ENCODE measurements around the gene CEP104. TPM values are rescaled to one million over a fixed set of nuclear protein-coding genes. Genes with fewer than 3 reads are reported as not detected.

CEP104 gene
- total and polyA plus RNA-seq, 9 of the 15 experiments (the other 6 are each of a cell fraction or from before 2014, with no cell fraction given): 11.2 to 63.4 (median 42.6) TPM

DNA sequence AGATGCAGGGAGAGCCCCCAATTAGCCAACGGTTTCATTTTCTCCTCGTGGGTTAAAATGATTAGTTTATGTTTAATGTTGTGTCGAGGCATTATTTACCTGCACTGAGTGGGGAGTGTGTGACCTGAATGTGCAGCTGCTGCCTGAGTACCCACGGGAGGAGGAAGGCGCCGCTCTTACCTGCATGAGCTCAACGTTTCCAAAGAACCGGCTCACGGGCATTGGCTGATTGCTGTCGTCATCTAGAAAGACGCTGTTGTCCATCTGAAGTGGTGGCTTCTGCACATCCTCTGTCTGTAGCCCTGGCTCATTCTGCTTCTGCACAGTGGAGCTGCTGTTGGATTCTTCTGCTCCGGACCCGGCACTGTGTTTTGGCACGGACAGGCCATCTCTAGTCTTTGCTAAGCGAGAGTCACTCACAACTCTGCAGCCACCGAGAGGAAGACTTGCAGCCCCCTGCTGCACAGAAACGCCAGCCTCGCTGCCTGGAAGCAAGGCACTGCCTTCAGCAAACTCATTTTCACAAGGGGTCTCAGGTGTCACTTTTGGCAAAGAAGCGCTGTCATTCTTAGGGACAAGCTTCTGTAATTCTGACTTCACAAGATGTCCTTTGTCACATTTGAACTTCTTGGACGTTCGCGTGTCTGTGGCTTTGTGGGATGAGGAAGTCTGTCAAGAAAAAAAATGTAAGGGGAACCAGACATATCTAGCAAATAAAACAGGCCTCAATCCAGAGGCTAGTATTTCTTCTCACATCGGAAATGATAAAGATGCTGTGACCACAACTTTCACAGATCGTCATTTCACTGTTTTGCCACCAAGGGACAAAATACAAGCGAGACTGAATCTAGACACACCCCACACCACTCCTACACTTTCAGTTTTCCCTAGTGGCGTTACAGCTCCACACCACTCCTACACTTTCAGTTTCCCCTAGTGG is 33.6 kb upstream of the CEP104 start:
- intact Hi-C loops (cut with micrococcal nuclease): no loop called here
- WGBS (ENCODE audit: insufficient coverage, low coverage, missing lambda C conversion rate): 83% methylated on average over 25 of the region's 26 CpGs
- no TSS peak for BruUV-seq (replicated peaks)
- TF ChIP-seq, protein P1, sequence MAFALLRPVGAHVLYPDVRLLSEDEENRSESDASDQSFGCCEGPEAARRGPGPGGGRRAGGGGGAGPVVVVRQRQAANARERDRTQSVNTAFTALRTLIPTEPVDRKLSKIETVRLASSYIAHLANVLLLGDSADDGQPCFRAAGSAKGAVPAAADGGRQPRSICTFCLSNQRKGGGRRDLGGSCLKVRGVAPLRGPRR (CRISPR knock-in tag; IDR thresholded peaks at IDR 0.05): no peak
- TF ChIP-seq, protein P2, sequence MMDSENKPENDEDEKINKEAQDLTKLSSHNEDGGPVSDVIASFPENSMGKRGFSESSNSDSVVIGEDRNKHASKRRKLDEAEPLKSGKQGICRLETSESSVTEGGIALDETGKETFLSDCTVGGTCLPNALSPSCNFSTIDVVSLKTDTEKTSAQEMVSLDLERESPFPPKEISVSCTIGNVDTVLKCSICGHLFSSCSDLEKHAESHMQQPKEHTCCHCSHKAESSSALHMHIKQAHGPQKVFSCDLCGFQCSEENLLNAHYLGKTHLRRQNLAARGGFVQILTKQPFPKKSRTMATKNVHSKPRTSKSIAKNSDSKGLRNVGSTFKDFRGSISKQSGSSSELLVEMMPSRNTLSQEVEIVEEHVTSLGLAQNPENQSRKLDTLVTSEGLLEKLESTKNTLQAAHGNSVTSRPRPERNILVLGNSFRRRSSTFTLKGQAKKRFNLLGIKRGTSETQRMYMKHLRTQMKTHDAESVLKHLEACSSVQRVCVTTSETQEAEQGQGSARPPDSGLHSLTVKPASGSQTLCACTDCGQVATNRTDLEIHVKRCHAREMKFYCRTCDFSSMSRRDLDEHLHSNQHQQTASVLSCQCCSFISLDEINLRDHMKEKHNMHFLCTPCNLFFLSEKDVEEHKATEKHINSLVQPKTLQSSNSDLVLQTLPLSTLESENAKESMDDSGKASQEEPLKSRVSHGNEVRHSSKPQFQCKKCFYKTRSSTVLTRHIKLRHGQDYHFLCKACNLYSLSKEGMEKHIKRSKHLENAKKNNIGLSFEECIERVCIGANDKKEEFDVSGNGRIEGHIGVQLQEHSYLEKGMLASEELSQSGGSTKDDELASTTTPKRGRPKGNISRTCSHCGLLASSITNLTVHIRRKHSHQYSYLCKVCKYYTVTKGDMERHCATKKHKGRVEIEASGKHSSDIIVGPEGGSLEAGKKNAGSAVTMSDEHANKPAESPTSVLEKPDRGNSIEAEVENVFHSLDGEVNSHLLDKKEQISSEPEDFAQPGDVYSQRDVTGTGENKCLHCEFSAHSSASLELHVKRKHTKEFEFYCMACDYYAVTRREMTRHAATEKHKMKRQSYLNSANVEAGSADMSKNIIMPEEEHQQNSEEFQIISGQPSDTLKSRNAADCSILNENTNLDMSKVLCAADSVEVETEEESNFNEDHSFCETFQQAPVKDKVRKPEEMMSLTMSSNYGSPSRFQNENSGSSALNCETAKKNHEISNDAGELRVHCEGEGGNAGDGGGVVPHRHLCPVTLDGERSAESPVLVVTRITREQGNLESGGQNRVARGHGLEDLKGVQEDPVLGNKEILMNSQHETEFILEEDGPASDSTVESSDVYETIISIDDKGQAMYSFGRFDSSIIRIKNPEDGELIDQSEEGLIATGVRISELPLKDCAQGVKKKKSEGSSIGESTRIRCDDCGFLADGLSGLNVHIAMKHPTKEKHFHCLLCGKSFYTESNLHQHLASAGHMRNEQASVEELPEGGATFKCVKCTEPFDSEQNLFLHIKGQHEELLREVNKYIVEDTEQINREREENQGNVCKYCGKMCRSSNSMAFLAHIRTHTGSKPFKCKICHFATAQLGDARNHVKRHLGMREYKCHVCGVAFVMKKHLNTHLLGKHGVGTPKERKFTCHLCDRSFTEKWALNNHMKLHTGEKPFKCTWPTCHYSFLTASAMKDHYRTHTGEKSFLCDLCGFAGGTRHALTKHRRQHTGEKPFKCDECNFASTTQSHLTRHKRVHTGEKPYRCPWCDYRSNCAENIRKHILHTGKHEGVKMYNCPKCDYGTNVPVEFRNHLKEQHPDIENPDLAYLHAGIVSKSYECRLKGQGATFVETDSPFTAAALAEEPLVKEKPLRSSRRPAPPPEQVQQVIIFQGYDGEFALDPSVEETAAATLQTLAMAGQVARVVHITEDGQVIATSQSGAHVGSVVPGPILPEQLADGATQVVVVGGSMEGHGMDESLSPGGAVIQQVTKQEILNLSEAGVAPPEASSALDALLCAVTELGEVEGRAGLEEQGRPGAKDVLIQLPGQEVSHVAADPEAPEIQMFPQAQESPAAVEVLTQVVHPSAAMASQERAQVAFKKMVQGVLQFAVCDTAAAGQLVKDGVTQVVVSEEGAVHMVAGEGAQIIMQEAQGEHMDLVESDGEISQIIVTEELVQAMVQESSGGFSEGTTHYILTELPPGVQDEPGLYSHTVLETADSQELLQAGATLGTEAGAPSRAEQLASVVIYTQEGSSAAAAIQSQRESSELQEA (IDR thresholded peaks at IDR 0.05; ENCODE audit: low read depth): no peak
- no peak for TF ChIP-seq ZNF778 (CRISPR knock-in tag; IDR thresholded peaks at IDR 0.05)
- TF ChIP-seq NELFE (IDR thresholded peaks at IDR 0.05; ENCODE audit: insufficient read depth, insufficient read length): no peak
- no peak for TF ChIP-seq ATF7 (IDR thresholded peaks at IDR 0.05)
- no peak for TF ChIP-seq CTBP1 (IDR thresholded peaks at IDR 0.05; ENCODE audit: borderline replicate concordance)
- no peak for TF ChIP-seq ZNF79 (CRISPR knock-in tag; IDR thresholded peaks at IDR 0.05; ENCODE audit: low read depth)
- TF ChIP-seq ZNF24 (IDR thresholded peaks at IDR 0.05): no peak
- TF ChIP-seq HSF4 (CRISPR knock-in tag; IDR thresholded peaks at IDR 0.05; ENCODE audit: borderline replicate concordance): no peak
- TF ChIP-seq POLR2H (tag; IDR thresholded peaks at IDR 0.05; ENCODE audit: low read depth): no peak
- no peak for TF ChIP-seq FOXK1 (CRISPR knock-in tag; IDR thresholded peaks at IDR 0.05; ENCODE audit: borderline replicate concordance)
- no peak for TF ChIP-seq TAF15 (IDR thresholded peaks at IDR 0.05; ENCODE audit: low read depth, low read length)
- TF ChIP-seq KLF1 (tag; IDR thresholded peaks at IDR 0.05): no peak
- TF ChIP-seq ETV1 (tag; conservative IDR thresholded peaks at IDR 0.05; ENCODE audit: low read depth): no peak

More for the DNA sequence above, 33.6 kb upstream of the CEP104 start:
- Histone ChIP-seq H3K27ac (ENCODE audit: extremely low read depth, low read depth, low read length) (no peak overlapping the region), H3K79me2 (ENCODE audit: control insufficient read depth, insufficient read depth, low read length) (peaks cover 29% of the 10 kb centered on the region), H3K4me3 (no peak overlapping the region), H4K20me1 (replicated peaks; ENCODE audit: control insufficient read depth, insufficient read depth, low read length) (peaks cover 3% of the 10 kb centered on the region; the same call in 1 of the 2 replicates), H3K4me1 (replicated peaks in 1 of 2; ENCODE audit: control insufficient read depth in 2 of 2, insufficient read depth in 2 of 2, low read length in 2 of 2) (peaks cover 0 to 5% of the 10 kb centered on the region in 2 experiments; a peak in 1 of 5 replicates), H3K27me3 (ENCODE audit: control insufficient read depth in 2 of 2, insufficient read depth in 2 of 2, low read length in 2 of 2) (no peaks in the 10 kb centered on the region), H3K9ac (ENCODE audit: insufficient read depth in 1 of 2, low read depth in 2 of 2, low read length in 2 of 2) (no peak overlapping the region; a peak in 1 of 4 replicates), H3K36me3 (ENCODE audit: control insufficient read depth, insufficient read depth, low read length) (peaks cover 80% of the 10 kb centered on the region), H3K9me3 (replicated peaks; ENCODE audit: control insufficient read depth, insufficient read depth, low read depth, low read length) (no peaks in the 10 kb centered on the region), H2AFZ (ENCODE audit: low read depth, low read length) (no peak overlapping the region), H3K9me1 (ENCODE audit: control insufficient read depth, insufficient read depth, low read length) (no peaks in the 10 kb centered on the region), H3K4me2 (ENCODE audit: insufficient read depth, low read length) (no peak overlapping the region)
- CTCF ChIA-PET (ENCODE audit: low intra/inter-chr PET ratio): no interaction called here
- in situ Hi-C loops (cut with MboI): no loop called here
- no peak for DNase-seq (ENCODE audit: extremely low read depth in 1 of 4, low spot score in 3 of 4)
- ATAC-seq: no peak
- POLR2A ChIA-PET: interaction anchor here (0.6 to 1.3 kb wide), 5 partner anchors 9 to 573 kb away, joined by 3 to 4 read pairs (median 3); partner anchors contain the start of gene C1orf174
- no peak for FAIRE-seq
